NCI-H1930 (cell line): Measurements from ENCODE around the gene PRR7.

Source experiments
- DNase-seq, 2 experiments: peaks; one replicate each; lab custom pipeline; 2025; lab: John Stamatoyannopoulos, UW

PRR7 gene

DNA sequence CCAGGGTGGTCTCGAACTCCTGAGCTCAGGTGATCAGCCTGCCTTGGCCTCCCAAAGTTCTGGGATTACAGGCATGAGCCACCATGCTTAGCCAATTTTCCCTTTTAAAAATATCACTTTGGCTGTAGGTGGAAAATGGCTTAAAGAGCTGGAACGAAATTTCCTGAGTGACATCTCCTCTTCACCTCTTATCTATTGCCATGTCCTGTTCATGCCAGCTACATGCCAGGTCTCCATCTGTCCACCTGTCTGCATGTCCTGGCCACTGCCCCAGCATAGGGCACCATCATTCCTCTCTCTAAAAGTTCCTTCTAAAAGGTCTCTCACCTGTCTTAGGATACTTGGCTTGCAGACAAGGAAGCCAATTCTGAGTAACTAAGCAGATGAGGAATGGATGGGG lies 22.9 kb upstream of the PRR7 start:
- DNase-seq: no peak

DNA sequence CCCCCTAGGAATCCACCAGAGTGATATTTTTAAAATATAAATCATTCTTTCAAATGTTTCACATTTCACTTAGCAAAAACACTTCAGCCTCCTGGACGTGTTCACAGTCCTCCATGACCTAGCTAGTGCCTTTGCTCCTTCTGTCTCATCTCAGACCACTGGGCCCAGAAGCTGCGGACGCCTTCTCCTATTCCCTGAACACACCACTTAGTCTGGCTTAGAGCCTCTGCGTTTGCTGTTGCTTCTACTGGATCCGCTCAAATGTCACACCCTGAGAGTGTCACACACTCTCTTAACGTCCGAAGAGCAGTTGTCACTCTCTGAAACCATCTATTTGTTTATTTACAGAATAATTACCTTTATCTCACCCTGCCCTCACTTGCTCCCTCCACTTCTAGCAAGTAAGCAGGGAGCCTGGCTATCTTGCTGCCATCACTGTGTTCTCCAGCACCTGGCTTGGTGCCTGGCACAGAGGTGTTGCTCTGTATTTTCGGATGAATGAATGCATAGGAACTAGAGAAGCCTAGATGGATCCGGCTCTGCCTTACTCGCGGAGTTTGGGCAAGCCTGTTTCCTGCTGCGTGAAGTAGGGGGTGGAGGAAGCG lies 21.3 kb upstream of the PRR7 start:
- no peak for DNase-seq

GRCh38 chr5:177425801-177426565 lies 20.6 kb upstream of the PRR7 start:
- DNase-seq: peak; percentile 98

DNA sequence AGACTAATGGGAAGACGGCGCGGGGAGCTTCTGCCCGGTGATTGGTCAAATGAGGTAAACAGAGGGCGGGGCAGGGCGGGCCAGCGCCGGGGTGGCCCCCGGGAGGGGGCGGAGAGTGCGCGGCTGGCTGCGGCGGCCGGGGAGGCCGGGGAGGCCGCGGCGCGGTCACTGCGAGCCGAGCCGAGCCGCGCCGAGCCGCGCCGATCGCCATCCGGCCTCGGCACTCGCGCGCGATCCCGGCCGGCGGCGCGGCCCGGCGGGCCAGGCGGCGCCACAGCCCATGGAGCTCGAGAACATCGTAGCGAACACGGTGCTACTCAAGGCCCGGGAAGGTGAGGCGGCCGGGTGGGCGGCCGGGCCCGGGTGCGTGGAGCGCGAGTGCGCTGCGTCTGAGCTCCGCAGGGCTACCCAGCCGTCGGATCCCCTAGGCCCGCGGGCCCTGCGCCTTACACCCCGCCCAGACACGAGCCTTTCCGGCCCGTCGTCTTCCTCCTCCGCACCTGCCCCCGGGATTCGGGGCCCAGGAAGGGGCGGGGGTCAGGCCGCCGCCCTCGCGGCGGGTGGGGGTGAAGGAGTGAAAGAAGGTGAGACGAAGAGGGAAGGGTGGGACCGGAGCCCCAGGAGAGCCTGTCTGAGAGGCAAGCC lies 19.9 kb upstream of the PRR7 start, which contains the start of gene GRK6:
TSS of gene GRK6 (plus strand) at position 111 of the 645 bp plus-strand sequence. CDS start at position 281, 170 bp downstream.
- no peak for DNase-seq

- no peak for DNase-seq
Observed at GRCh38 chr5:177427211-177427822, 19.3 kb upstream of the PRR7 start.

GRCh38 chr5:177427919-177428573 lies 18.6 kb upstream of the PRR7 start:
- no peak for DNase-seq

- no peak for DNase-seq
Observed at GRCh38 chr5:177428574-177429217, 17.9 kb upstream of the PRR7 start.

GRCh38 chr5:177429248-177430040 lies 17.2 kb upstream of the PRR7 start:
- DNase-seq: no peak

DNA sequence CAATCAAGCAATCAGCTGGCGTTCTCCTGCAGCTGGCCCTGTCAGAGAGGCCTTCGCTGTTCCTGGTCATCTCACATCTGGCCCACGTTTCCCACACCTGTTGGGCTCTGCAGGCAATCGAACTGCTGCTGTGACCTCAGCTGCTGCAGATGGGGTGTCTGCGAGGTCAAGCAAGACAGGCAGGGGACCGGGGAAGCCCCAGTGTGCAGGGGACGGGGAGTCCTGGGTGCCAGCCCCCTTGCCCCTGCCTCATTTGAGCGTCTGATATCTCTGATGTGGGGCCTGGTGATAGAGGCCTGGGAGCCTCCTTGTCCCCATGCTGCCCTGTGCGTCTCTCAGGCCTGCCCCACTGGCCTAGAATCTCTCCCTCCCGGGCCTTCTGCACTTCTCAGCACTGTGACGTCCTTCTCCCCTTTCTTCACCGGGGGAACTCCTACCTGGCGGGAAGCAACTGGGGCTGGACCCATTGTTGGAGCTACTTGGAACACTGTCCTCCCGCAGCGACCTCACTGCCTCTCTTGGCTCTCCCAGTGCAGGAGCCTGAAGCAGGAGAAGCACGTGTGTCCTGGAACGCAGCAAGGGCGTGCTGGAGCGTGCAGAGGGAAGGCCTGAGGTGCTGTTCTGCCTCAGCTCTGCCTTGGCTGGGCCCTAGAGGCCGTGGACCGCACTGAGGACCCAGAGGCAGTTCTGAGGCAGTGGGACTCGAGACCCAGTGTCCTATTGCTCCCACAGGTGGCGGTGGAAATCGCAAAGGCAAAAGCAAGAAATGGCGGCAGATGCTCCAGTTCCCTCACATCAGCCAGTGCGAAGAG lies 16.3 kb upstream of the PRR7 start:
- no peak for DNase-seq

DNA sequence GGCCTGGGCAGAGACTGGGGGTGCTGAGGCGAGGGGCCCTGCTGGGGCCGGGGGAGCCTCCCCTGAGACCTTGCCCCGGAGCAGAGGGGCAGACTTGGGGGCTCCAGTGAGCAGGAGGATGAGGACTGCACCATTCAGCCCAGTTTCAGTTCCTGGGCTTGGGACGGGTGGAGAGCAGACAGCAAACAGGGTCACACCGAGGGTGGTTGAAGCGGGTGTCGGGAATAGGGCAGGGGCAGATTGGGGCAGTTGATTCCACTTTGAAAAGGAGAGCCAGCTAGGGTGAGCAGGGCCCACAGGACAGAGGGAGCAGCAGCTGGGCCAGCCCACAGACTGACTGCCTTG lies 15.7 kb upstream of the PRR7 start:
- no peak for DNase-seq

- DNase-seq: no peak
Observed at GRCh38 chr5:177431317-177432142, 15.1 kb upstream of the PRR7 start.

- DNase-seq: no peak
Observed at GRCh38 chr5:177432143-177432838, 14.3 kb upstream of the PRR7 start.

DNA sequence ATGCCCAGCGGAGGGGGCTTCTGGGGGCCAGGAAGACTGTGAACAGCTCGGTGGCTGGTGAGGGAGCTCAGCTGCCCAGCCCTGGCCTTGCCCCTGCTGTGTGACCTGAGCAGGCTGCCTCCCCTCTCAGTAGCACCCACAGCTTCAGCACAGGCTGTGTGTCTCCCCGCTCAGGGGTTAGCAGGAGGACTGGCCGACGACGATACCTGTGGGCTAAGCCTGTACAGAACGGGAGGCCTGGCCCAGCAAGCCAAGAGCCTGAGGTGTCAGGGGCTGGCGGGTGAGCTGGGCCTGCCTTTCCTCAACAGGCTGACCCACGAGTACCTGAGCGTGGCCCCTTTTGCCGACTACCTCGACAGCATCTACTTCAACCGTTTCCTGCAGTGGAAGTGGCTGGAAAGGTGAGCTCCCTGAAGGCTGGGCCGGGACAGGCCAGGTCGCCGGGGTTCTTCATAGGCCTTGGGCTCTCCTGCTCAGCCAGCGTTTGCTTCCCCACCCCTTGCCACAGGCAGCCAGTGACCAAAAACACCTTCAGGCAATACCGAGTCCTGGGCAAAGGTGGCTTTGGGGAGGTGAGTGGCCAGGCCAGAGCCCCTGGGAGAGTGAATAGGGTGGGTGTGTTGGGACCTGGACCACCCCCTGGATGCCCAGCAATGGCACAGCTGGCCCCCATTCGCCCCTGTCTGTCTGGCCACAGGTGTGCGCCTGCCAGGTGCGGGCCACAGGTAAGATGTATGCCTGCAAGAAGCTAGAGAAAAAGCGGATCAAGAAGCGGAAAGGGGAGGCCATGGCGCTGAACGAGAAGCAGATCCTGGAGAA lies 13.6 kb upstream of the PRR7 start:
- no peak for DNase-seq

DNA sequence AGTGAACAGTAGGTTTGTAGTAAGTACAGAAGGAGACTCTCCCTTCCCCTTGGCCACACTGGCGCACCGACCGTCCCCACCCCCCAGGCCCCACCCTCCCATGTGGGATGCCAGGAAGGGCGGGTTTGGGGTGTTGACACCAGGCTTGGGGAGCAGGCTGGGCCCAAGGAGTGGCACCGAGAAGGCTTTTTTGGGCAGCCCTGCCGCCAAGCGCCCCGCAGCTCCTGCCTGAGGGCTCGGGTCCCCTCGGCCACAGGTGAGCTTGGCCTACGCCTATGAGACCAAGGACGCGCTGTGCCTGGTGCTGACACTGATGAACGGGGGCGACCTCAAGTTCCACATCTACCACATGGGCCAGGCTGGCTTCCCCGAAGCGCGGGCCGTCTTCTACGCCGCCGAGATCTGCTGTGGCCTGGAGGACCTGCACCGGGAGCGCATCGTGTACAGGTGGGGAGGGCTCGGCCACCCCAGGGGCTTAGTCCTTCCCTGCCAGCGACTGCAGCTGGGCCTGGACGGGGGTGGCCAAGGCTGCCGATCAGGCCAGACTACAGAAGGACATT lies 12.9 kb upstream of the PRR7 start:
- no peak for DNase-seq

DNA sequence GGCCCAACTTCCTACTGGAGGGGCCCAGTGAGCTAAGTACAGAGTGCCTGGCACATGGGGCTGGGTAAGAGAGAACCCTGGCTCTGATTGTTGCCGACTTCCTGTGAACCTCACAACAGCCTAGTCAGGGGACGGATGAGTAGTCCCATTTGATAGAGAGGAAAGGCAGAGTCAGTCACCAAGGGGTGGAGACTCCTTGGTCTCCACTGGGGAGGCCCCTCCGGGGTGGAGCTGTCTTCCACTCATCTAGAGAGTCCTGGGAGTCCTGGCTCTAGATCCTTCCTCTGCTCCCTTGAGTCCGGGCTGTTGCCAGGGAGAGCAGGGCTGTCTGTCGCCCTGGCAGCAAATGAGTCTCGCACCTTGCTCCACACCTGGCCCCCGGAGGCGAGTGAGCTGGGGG lies 12.2 kb upstream of the PRR7 start:
- no peak for DNase-seq

DNA sequence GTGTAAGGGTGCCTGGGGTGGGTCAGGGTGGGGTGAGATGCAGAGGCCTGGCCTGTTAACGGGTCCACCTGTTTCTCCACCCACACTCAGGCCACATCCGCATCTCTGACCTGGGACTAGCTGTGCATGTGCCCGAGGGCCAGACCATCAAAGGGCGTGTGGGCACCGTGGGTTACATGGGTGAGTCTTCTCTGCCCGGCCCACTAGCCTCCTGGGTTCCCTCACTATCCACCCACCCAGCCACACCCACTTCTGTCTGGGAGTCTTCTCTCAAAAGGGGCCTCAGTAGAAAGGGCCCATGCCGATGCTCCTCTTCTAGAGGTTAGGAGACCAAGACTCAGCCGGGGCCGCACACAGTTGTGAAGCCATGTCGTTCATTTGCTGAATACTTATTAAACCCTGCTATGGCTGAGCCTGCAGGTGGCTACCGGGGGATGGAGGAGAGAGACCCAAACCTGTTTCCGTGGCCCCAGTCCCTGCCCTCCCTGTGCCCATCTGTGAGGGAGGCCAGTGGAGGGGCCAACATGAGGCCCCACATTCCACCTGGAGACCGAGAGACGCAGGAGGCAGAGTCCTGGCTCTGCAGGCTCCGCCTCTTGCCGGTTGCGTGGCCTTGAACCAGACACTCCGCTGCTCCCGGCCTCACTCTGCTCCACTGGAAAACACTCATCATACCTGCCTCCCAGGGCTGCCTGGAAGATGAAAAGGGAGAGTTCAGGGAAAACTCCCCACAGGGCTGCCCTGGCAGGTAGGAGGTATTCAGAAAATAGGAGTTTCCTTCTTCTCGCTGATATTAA lies 11.5 kb upstream of the PRR7 start:
- no peak for DNase-seq
